ENCODE data around the gene KIAA0825.

Gene KIAA0825

DNA sequence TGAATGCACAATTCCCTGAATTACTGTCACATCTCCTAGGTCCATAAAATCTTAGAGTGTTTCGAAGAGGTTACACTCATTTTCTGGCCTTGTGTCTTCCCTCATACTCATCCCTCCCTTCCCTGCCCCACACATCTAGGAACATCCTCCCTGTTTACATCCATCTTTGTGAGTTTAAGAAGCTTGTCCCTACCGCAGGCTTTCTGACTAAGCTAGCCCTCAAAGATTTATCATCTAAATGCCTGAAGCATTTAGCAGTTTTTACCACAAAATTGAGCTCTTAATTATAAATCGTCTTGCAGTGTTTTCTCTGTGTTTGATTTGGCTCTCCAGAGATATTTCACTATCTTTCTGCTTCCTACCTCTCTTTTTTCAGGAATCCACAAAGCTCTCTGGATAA lies 374.8 kb downstream of the KIAA0825 start:
- no peak for DNase-seq (ENCODE audit: low spot score)

DNA sequence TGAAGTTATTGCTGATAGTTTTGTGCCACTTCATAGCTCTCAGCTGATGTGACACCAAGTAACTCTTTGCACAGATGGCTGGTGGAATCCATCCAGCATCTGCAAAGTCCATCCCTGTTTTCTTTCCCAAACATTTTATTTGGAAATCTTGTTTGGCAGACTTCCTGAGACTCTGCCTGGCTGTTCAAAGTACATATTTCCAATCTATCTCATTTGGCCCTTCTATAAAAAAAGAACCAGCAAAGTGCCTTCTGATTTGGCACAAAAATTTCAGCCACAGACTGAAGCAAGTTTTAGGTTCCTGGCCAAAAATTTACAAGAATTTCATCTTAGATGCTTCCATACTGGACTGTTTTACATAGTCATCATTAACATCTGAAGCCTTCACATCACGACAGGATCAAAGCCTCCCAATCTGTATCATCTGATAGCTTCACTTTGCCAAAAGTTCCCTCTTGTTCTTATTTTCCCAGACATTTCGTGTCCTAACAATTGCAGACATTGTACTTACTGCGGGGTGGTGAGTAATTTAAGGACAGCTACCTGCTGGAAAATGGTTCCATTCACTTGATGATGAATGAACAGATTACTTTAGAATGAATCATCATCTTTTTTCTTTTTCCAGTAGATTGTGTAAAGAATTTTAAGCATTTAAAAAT lies 377.3 kb downstream of the KIAA0825 start:
- peak; percentile 7 for DNase-seq (ENCODE audit: low spot score)

DNA sequence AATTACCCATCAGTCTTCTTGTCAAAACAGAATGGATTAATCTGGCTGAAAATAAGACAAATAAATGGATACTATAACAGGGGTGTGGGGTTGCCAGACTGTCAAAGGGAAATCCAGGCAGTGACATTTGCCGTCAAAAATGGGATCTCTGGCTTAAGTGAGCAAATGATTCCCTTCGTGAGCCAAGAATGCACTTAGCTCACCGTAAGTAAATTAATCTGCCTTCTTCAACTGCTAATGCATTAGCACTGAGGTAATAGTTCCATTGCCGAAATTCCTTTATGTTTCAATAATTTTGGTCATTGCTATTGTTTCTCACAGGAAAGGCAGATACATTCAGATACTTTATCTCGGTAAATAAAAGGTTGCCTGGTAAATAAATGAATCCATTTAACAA lies 377.8 kb downstream of the KIAA0825 start:
- no peak for DNase-seq (ENCODE audit: low spot score)

DNA sequence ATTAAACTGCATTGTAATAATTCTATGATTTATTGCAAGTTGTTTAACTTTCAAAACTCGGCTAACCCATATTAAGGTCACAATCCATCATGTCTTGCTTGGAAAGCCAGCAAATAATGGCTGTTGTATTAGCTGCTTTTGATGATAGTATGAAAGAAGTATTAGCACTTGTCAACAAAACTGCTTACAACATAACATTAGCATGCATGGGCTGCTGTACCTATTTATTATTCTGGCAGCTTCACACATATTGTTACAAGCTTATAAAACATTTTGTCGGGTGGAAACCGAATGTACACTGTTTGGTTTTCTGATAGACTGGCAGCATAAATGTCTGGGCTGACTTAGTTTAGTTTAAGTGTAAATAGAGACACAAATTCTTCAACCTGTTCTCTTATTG lies 378.3 kb downstream of the KIAA0825 start:
- no peak for DNase-seq (ENCODE audit: low spot score)

DNA sequence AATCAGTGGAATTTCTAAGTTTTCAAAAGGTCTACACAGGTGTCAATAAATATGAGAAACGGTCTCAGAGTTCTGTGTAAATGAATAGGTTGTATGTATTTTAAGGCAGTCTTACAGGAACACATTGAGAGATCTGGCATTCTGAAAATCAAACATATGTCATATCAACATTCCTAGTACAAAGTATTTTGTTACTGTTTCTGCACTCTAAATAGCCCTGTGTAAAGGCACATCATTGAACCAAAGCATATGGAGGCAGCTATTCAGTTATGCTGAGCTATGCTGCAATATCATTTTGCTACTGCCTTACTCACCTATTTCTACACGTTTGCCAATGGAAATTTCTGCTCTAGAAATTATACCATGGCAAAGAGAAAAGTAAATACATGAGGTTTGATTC lies 379.1 kb downstream of the KIAA0825 start:
- no peak for DNase-seq (ENCODE audit: low spot score)

DNA sequence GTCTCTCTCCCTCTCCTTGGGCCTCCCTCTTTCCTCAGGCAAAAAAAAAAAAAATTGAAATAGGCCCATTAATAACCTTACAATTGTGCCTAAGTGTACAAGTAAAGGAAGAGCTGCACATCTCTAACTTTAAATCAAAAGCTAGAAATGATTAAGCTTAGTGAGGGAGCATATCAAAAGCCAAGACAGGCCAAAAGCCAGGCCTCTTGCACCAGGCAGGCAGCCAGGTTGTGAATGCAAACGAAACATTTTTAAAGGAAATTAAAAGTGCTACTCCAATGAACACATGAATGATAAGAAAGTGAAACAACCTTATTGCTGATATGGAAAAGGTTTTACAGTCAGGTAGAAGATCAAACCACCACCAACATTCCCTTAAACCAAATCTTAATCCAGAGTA lies 383.4 kb downstream of the KIAA0825 start:
- no peak for DNase-seq (ENCODE audit: low spot score)

DNA sequence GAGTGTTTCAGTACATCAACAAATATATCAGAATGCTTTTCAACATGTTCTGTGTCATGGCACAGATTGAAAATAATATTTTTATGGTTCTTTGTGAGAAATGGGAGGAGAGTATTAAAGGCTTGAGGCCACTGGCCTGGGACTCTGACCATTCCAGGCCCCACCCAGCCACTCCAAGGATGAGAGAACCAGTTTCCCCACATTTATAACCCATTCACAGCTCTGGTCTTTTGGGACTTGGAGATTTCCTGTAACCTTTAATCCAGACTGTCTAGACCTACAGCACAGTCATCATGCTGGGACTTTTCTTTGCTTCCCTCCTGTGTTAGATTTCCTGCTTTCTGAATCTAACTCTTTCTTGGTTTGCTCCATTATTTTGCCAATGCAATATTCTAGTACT lies 389.6 kb downstream of the KIAA0825 start:
- no peak for DNase-seq (ENCODE audit: low spot score)

DNA sequence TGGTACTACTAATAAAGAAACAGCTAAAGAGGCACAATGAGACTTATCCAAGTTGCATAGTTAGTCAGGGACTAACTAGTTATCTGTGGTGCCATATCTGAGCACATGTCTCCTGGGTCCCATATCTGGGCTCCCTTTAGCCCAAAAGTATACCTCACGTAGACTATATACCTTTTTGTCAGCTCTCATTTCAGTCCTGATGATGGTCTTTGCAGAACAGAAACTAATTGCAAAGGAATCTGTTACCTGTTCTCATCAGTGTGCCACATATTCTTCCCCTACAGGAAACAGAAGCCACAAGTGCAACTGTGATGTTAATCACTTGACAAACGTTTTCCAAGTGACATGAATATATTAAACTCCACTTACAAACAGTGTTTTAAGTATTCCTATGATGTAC lies 395.2 kb downstream of the KIAA0825 start:
- no peak for DNase-seq (ENCODE audit: low spot score)

DNA sequence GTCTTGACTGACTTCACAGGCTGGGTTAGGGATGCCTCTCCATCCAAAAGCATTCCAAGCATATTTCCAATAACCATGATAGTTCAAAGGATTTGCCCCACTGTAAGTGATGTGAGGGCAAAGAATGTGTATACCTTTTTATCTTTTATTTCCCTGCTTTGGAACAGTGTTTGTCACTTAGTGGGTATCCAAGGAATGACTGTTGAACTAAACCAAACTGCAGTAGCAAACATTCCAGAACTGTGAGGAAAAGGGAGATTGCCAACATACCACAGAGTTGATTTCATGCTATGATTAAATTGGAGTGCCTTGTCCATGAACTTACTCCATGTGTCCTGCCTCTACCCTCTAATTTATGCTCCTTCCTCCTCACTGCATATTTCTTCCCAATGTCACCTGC lies 400.0 kb downstream of the KIAA0825 start:
- no peak for DNase-seq (ENCODE audit: low spot score)

DNA sequence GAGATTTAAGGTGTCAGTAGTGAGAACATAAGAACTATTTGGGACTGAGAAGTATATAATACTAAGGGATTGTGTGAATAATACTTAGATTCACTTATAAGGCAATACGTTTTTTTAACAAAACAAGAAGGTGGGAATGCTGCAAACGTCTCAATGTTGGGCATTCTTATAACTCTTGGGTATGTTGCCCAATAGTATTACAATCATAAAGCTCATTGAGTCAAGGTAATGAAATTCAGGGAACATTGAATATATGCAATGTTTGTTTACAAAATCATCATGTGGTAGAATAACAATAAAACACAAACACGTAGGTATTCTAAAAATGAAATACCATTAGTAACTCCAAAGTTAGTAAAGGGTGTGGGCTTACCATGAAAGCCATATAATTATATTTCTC lies 400.7 kb downstream of the KIAA0825 start:
- DNase-seq (ENCODE audit: low spot score): no peak

DNA sequence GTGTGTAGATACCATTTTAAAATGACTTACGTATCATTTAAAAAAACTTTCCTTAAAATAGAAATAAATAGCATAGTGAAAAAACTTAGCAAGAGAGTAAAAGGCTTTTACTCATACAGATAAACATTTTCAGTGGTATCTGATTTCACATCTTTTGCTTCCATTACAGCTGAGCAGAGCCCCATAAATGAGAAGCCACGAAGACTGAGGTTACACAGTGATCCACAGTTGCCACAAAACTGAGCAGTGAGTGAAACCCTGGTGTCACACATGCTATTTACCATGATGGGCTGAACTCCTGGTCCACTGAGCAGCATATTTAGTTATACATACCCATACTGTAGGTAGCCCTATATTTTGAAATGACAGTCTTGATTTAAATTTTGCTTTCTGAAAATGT lies 401.2 kb downstream of the KIAA0825 start:
- no peak for DNase-seq (ENCODE audit: low spot score)

DNA sequence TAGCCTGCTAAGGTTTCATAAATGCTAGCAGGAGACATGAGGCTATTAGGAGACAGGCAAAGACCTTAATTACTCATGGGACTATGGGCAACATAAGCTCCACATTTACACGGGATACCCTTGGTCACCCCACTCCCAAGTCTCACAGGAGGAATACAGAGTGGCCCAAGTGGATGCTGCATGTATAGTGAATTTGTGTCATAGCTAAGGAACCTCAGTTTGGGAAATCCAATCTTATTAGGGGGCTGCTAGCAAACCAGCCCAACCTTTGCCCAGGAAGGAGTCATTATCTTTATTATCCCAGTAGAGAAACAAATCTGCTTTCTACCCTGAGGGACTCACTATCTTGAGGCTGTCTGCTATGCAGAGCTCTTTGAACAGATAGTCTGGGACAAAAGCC lies 405.9 kb downstream of the KIAA0825 start:
- no peak for DNase-seq (ENCODE audit: low spot score)

DNA sequence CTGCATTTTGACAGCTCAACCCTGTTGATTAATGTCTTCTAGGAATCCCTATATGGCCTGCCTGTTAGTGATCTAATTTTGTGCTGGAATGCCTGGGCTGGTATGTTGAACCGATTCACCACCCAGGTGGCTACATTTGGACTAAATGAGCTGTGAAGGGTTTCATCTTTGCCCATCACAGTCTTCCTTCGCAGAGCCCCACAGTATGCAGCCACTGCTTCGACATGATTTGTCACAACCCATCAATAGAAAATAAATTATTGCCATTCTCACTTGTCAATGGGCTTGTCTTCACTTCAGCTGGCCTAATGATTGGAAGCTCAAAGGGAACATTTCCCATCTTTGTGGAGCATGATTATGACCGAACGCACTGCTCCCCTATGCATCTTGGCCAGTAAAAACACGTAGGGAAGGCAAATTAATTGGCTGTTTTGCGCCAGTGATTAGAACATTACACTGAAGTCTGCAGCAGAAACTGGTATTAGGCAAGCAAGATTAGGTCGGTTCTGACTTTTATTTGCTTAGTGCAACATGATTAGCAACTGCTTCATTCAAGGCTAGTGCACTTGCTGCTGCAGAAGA lies 408.5 kb downstream of the KIAA0825 start:
- DNase-seq (ENCODE audit: low spot score): no peak

DNA sequence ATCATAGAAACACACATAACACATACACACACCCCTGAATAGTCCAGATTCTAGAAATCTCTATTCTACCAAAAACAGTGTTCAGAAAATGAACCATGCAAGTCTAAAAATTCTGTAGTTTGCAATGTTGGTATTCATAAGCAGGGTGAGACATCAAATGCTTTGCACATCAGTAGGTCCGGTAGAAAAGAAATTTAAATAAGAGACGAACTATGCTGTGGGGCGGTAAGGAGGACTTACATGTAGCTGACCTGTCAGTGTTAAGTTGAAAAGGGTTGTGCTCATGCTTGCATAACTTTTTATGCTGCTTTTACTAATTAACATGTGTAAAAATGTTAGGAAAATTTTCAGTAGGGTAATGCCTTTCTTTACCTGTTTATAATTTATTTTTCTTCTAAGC lies 409.1 kb downstream of the KIAA0825 start:
- DNase-seq (ENCODE audit: low spot score): no peak

DNA sequence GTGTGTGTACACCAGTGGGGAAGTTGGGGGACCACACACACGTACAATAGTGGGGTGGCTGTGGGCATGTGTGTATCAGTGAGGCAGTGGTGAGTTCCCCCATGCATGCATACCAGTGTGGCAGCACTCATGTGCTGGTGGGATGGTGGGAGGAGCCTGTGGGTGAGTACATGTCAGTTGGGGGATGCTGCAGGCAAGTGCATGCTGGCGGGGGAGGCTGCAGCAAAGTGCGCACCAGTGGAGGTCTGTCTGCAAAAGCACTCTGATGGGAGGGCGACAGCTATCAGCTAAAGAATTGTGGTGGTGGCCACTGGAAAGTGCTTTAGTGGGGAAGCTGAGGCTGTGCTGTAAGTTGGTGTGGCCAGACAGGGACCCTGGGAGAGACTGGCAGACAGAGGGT lies 418.8 kb downstream of the KIAA0825 start:
- no peak for DNase-seq (ENCODE audit: low spot score)

DNA sequence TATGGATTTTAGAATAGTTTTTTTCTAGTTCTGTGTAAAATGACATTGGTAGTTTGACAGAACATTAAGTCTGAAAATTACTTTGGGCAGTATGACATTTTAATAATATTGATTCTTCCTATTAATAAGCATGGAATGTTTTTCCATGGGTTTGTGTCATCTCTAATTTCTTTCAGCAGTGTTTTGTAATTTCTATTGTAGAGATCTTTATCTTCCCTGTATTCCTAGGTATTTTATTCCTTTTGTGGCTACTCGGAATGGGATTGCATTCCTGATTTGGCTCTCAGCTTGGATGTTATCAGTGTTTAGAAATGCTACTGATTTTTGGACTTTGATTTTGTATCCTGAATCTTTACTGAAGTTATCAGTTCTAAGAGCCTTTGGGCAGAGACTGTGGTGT lies 420.4 kb downstream of the KIAA0825 start:
- no peak for DNase-seq (ENCODE audit: low spot score)

DNA sequence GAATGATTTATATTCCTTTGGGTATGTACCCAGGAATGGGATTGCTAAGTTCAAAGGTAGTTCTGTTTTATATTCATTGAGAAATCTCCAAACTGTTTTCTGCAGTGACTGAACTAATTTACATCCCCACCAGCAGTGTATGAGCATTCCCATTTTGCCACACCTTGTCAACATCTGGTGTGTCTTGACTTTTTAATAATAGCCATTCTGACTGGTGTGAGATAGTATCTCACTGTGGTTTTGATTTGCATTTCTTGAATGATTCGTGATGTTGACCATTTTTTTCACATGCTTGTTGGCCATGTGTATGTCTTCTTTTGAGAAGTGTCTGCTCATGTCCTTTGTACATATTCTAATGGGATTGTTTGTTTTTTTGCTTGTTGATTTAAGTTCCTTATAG lies 421.5 kb downstream of the KIAA0825 start:
- no peak for DNase-seq (ENCODE audit: low spot score)

DNA sequence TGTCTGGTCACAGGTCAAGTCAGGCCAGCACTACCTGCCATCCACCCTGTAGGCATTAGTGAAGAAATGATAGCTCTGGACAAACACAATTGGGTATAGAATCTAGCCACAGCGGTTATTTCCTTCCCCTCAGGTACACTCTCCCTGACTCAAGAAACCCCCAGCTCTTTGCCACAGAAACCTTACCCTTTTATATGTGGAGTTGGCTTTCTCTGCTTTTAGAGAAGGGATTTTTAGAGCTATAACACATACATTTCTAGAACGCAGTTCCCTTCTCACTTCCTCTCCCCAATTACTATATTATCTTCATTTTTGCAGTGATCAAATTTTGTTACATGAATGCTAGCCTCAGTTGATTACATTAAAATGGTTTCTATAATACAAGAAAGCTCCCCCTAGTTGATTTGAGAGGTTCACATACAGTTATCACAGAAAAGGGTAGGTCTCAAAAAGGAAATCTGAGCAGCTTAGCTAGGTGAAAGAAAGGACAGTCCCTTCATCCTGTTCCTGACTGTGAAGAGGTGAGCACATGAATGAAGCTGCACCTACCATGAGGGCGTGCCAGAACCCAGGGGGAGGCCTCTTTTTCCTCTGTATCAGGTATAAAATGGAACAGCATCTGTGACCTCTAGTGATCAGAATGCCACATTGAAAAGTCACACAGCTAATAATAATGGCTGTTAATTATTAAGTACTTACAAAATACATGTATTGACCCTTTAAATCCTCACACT lies 425.6 kb downstream of the KIAA0825 start:
- DNase-seq (ENCODE audit: low spot score): no peak

DNA sequence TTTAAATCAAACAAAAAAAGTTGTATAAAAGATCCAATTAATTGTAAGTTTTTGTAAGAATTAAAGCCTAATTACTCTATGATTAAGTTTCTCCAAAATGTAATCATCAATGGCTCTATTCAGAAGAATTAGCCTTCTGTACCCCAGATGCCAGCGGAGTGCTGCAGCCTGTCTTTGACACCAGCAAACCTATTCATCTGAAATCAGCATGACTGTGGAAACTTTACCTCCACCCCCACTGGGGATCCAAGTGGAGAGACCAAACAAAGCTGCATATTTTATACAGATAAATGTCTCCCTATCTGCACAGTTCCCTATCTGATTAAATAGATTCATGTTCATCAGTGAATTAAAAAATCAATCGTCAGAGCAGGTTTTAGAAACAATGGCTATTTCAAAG lies 426.8 kb downstream of the KIAA0825 start:
- DNase-seq (ENCODE audit: low spot score): no peak

DNA sequence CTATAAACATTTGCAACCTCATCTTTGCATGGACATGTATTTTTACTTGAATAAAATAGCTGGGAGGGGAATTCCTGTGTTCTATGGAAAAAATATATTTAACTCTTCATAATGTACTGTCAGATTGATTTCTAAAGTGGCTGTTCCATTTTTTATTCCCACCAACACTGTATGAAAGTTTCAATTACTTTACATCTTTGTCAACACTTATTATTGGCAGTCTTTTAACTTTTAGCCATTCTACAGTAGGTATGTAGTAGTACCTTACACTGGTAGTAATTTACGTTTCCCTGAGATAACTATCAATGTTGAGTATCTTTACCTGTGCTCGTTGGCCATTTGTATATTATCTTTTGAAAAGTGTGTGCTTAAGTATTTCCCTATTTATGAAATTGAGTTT lies 429.7 kb downstream of the KIAA0825 start:
- DNase-seq (ENCODE audit: low spot score): no peak

DNA sequence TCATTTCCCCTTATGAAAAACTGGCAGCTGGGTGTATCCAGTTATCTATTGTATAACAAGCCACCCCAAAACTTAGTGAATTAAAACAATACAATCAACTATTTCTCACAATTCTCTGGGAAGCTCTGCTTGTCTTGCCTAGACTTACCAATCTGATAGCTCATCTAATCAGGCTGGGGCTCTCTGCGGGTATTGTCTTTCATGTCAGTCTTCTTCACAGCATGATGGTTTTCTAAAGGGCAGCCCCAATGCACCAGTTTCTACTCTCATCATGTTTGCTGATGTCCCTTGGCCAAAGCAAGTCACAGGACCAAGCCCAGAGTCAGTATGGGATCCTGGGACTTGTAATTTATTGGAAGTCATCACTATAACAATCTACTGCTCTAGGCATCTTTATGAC lies 433.5 kb downstream of the KIAA0825 start:
- DNase-seq (ENCODE audit: low spot score): no peak

DNA sequence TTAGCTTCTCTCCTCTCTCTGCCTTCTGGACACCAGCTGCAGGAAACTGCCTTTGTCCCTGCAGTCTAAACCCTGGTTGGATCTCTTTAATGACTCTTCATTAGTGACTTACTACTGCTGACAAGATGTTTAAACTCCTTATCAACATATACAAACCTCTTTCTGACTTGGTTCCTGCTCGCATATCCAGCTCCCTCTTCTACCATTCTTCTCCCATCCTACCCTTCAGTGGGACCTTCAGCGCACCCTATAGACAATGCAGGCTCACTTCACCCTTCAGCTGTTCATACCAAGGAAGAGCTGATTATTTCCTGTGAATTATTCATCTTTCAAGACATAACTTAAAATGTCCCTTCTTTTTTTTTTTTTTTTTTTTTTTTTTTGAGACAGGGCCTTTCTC lies 436.5 kb downstream of the KIAA0825 start:
- DNase-seq (ENCODE audit: low spot score): no peak

DNA sequence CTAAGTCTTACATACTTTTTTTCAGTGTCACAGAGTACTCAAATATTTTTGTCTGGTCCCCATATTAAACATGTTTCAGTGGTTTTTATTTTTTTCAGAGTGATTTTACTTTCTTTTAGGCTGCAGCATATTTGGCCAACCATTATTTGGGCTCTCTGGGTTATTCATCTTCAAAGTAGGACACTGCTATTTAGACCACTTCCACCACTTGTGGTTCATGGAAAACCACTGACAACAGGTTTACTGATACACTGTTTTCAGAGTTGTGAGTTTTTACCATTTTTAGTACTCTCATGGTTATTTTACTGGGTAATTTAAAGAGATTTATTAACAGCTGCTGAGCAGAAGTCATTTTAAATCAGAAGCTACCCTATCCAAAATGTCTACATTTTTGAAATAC lies 437.6 kb downstream of the KIAA0825 start:
- DNase-seq (ENCODE audit: low spot score): no peak

DNA sequence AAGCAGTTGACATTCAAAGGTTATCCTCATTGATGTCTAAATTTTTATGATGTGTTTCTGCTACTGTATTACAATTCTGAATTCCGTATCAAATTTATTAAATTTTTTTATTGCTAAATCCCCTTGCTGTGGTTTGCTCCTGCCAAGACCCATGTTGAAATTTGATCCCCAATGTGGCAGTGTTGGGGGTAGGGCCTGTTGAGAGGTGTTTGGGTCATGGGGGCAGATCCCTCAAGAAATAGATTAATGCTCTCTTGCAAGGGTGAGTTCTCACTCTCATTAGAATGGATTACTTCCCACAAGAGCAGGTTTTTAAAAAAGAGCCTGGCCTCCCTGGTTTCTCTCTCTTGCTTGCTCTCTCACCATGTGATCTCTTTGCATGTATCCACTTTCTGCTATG lies 442.5 kb downstream of the KIAA0825 start:
- DNase-seq (ENCODE audit: low spot score): no peak
